ENCODE measurements around the gene MMP8. TPM values are rescaled to one million over a fixed set of nuclear protein-coding genes. Genes with fewer than 3 reads are reported as not detected.

The MMP8 gene
- total and polyA plus RNA-seq, 10 of the 15 experiments (the other 5 are each of a cell fraction or from before 2014, with no cell fraction given) = 0.01 TPM; not detected in 9

DNA sequence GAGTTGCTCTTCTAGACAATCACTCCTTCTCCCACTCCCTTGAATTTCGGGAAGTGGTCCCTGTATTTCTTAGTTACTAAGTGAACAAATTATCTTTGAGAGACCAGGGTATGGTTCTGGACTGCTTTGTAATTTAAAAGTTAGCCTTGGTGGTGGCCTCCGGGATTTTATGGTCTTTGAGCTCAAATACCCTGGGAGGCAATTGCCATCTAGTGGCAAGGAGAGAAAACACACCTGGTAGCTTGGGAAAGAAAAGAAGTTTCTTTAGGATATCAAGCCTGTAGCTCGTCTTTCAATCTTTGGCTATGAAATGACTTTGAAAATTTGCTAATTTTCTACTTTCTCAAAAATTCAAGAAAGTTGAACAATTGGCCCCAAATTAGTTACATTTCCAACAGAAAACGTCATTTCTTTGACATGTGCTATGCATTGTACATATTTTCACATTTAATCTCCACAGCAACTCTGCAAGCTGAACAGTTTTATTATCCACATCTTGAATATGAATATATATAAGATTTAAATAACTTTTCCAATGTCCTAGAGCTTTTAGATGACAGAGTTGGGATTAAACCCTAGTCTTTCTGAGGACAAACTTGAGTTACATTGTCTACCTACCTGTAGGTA is 58.3 kb downstream of the MMP8 start (continued):
- TF ChIP-seq, protein P1, sequence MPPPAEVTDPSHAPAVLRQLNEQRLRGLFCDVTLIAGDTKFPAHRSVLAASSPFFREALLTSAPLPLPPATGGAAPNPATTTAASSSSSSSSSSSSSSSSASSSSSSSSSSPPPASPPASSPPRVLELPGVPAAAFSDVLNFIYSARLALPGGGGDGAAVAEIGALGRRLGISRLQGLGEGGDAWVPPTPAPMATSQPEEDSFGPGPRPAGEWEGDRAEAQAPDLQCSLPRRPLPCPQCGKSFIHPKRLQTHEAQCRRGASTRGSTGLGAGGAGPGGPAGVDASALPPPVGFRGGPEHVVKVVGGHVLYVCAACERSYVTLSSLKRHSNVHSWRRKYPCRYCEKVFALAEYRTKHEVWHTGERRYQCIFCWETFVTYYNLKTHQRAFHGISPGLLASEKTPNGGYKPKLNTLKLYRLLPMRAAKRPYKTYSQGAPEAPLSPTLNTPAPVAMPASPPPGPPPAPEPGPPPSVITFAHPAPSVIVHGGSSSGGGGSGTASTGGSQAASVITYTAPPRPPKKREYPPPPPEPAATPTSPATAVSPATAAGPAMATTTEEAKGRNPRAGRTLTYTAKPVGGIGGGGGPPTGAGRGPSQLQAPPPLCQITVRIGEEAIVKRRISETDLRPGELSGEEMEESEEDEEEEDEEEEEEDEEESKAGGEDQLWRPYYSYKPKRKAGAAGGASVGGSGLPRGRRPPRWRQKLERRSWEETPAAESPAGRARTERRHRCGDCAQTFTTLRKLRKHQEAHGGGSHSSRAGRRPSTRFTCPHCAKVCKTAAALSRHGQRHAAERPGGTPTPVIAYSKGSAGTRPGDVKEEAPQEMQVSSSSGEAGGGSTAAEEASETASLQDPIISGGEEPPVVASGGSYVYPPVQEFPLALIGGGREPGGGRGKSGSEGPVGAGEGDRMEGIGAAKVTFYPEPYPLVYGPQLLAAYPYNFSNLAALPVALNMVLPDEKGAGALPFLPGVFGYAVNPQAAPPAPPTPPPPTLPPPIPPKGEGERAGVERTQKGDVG (CRISPR knock-in tag; IDR thresholded peaks at IDR 0.05) = no peak
- TF ChIP-seq ZZZ3 (IDR thresholded peaks at IDR 0.05; ENCODE audit: control insufficient read depth, insufficient read length, low read depth) = no peak
- no peak for TF ChIP-seq ESRRA (IDR thresholded peaks at IDR 0.05; ENCODE audit: low read length)
- TF ChIP-seq, protein P2, sequence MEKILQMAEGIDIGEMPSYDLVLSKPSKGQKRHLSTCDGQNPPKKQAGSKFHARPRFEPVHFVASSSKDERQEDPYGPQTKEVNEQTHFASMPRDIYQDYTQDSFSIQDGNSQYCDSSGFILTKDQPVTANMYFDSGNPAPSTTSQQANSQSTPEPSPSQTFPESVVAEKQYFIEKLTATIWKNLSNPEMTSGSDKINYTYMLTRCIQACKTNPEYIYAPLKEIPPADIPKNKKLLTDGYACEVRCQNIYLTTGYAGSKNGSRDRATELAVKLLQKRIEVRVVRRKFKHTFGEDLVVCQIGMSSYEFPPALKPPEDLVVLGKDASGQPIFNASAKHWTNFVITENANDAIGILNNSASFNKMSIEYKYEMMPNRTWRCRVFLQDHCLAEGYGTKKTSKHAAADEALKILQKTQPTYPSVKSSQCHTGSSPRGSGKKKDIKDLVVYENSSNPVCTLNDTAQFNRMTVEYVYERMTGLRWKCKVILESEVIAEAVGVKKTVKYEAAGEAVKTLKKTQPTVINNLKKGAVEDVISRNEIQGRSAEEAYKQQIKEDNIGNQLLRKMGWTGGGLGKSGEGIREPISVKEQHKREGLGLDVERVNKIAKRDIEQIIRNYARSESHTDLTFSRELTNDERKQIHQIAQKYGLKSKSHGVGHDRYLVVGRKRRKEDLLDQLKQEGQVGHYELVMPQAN (conservative IDR thresholded peaks at IDR 0.05) = no peak
- TF ChIP-seq STAT3 (IDR thresholded peaks at IDR 0.05; ENCODE audit: low read depth, low read length) = no peak
- no peak for TF ChIP-seq RCOR1 (conservative IDR thresholded peaks at IDR 0.05; ENCODE audit: low read depth, low read length)
- no peak; the same call in 1 of the 2 replicates for TF ChIP-seq RB1 (IDR thresholded peaks at IDR 0.05; ENCODE audit: borderline replicate concordance)
- TF ChIP-seq BACH1 (IDR thresholded peaks at IDR 0.05; ENCODE audit: borderline replicate concordance) = no peak
- TF ChIP-seq RAD21 (IDR thresholded peaks at IDR 0.05; ENCODE audit: insufficient read depth, low read depth, low read length) = peak; percentile 97
- TF ChIP-seq MYC (IDR thresholded peaks at IDR 0.05; ENCODE audit: insufficient read depth, insufficient read length, insufficient replicate concordance, low read length, severe bottlenecking) = no peak
- no peak for TF ChIP-seq EZH2 (IDR thresholded peaks at IDR 0.05; ENCODE audit: borderline replicate concordance, control insufficient read depth, low read depth, low read length)
- TF ChIP-seq NFIC (IDR thresholded peaks at IDR 0.05; ENCODE audit: low read depth, low read length) = no peak
- TF ChIP-seq SMC3 (IDR thresholded peaks at IDR 0.05; ENCODE audit: borderline replicate concordance, low read length) = peak; percentile 72
- no peak for TF ChIP-seq TAF1 (IDR thresholded peaks at IDR 0.05; ENCODE audit: borderline replicate concordance, low read depth, low read length)
- TF ChIP-seq TCF7 (IDR thresholded peaks at IDR 0.05; ENCODE audit: borderline replicate concordance) = no peak
- TF ChIP-seq JUNB (IDR thresholded peaks at IDR 0.05) = no peak

Measured in GM12878 (cell line).